Spleen (tissue), 11 donors: Measurements from ENCODE around the gene TRAF7. TPM values are rescaled to one million over a fixed set of nuclear protein-coding genes. Genes with fewer than 3 reads are reported as not detected.

Source experiments
- DNase-seq: peaks from one replicate; pipeline ENCODE4 v3.0.0-alpha.2; 2020
- H3K27ac ChIP-seq, 8 donors: fragments of 200-600 bp; sonication (generic) in 7 of 8; 1 replicate in 4 of 8; 2 replicates in 4 of 8; pipeline versions ENCODE4 v1.5.0 to v1.8.0; 2016 to 2021; ENCODE audit warnings: inconsistent platforms in 4 of 8, mild to moderate bottlenecking in 4 of 8, moderate library complexity in 1 of 8
- H3K27me3 ChIP-seq, 7 donors: fragments of 200-600 bp; sonication (generic) in 6 of 7; replicated peaks in 1 of 7; 1 replicate in 4 of 7; 2 replicates in 3 of 7; pipeline versions ENCODE4 v1.5.0 to v1.8.0; 2016 to 2021; ENCODE audit warnings: inconsistent platforms in 3 of 7, mild to moderate bottlenecking in 1 of 7
- H3K36me3 ChIP-seq, 6 donors: fragments of 200-600 bp; sonication (generic) in 5 of 6; 1 replicate in 4 of 6; 2 replicates in 2 of 6; pipeline versions ENCODE4 v1.5.0 to v1.8.0; 2016 to 2021; ENCODE audit warnings: inconsistent platforms in 2 of 6
- H3K4me1 ChIP-seq, 6 donors: fragments of 200-600 bp; sonication (generic) in 5 of 6; 1 replicate in 3 of 6; 2 replicates in 3 of 6; pipeline versions ENCODE4 v1.5.0 to v1.8.0; 2016 to 2021; ENCODE audit warnings: inconsistent platforms in 3 of 6
- H3K4me3 ChIP-seq, 8 donors: fragments of 200-600 bp; sonication (generic) in 7 of 8; 1 replicate in 4 of 8; 2 replicates in 4 of 8; pipeline versions ENCODE4 v1.5.0 to v1.8.0; 2016 to 2021; ENCODE audit warnings: inconsistent platforms in 4 of 8, mild to moderate bottlenecking in 4 of 8, moderate library complexity in 2 of 8
- H3K9me3 ChIP-seq, 8 donors: fragments of 200-600 bp; sonication (generic) in 7 of 8; 1 replicate in 4 of 8; 2 replicates in 4 of 8; pipeline versions ENCODE4 v1.5.0 to v1.8.0; 2016 to 2021; ENCODE audit warnings: inconsistent platforms in 4 of 8
- POLR2A ChIP-seq, 3 donors: fragments of 450-650 bp; IDR thresholded peaks; one replicate each; pipeline ENCODE4 v1.5.1; 2017; ENCODE audit warnings: antibody characterized with exemption in 3 of 3, mild to moderate bottlenecking in 1 of 3
- POLR2AphosphoS5 ChIP-seq, 3 donors: sonication (generic); formaldehyde crosslinking; IDR thresholded peaks; one replicate each; pipeline ENCODE4 v1.5.1; 2017; ENCODE audit warnings: antibody characterized with exemption in 3 of 3
- WGBS, 5 donors: extraction: QIAGEN DNeasy Blood & Tissue Kit in 3 of 5; methylation state at CpG; one replicate each; pipeline versions ENCODE4 v1.1.5 to v1.1.7; 2013 to 2018; 5-methylcytosine and 5-hydroxymethylcytosine counted together
- intact Hi-C: fragments of 100-400 bp; cut with DNase I; formaldehyde crosslinking; loops from one replicate; pipeline ENCODE4 v1.15.0; 2023; ENCODE audit warnings: low total_unique reads
- polyA plus RNA-seq, 3 donors: library from polyadenylated mRNA; stranded (reverse); fragments of 200-250 nt; gene quantifications; one replicate each; pipeline ENCODE4 v1.2.1, GENCODE V29; 2013
- total RNA-seq, 7 donors: library from RNA; depleted of rRNA in 3 of 7; stranded (reverse); fragments of >200 nt in 3 of 7; fragmentation: NEBNext Ultra II Directional in 4 of 7; extraction: Animal tissue kit (Norgen Biotek cat#: 25700) in 4 of 7; gene quantifications; one replicate each; pipeline versions ENCODE4 v1.1.0 to v1.2.1, GENCODE V29; 2016 to 2021
- TF ChIP-seq, protein P1 (sequence below), 11 experiments: fragments of 200-600 bp in 7 of 11; fragments of 450-650 bp in 4 of 11; sonication (generic) in 4 of 11; IDR thresholded peaks in 8 of 11; conservative IDR thresholded peaks in 3 of 11; 1 replicate in 7 of 11; 2 replicates in 4 of 11; pipeline versions ENCODE4 v1.4.0 to v1.8.0; 2016 to 2021; ENCODE audit warnings: antibody characterized with exemption in 11 of 11, inconsistent platforms in 4 of 11, mild to moderate bottlenecking in 1 of 11
- donor health status: healthy with polysubstance abuse.
- donor health status: DM: no; HTN: no; CAD: no; lungs with moderate emphysema.
- donor health status: DM: no; HTN: no; CAD: no.
- donor health status: Bipolar disorder and iron deficiency.
- donor health status: healthy.
- donor health status: DM: no; HTN: no; CAD: no.
- donor health status: DM: yes; HTN: yes; CAD: no.

The TRAF7 gene
- total and polyA plus RNA-seq, 10 donors, result 22.0 to 63.9 (median 44.1) TPM

DNA sequence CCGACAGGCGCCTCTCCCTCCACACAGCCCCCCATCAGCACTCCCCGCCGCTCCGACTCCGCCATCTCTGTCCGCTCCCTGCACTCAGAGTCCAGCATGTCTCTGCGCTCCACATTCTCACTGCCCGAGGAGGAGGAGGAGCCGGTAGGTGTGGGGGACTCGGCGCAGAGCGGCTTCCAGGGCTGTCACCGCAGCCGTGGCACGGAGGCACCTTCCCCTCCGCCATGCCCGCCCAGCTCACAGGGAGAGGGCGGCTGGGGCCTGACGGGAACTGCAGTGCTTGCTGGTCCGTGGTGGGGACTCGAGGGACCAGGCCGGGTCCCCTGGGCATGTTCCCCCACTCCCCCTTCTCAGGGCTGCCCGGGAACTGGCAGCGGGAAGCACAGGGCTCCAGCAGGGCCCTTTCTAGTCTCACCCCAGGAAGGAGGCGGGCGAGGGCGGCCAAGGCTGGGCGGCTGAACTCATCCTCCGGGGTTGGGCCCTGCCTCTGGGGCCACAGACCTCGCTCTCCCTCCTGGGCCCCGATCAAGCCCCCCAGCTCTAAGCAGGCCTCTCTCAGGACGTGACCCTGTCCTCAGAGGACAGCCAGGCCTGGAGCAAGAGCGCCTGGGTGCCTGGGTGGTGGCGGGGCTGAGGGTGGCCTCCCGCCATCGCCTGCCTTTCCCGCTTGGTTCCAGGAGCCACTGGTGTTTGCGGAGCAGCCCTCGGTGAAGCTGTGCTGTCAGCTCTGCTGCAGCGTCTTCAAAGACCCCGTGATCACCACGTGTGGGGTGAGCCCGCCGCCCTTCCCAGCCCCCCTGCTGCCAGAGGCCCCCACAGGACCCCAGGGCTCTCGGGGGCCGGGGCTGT, 15.2 kb downstream of the TRAF7 start:
- Histone ChIP-seq H3K4me3 (peak overlapping the region in 7 of 8 donors; percentile 25 to 67 (median 39)), H3K9me3 (no peaks in the 10 kb centered on the region), H3K27me3 (no peaks in the 10 kb centered on the region), H3K27ac (peak overlapping the region; percentile 0 to 81 (median 76)), H3K36me3 (peaks cover 2 to 100% (median 88%) of the 10 kb centered on the region in 6 donors), H3K4me1 (peaks cover 4 to 79% (median 34%) of the 10 kb centered on the region in 6 donors)
- peak in 1 of 3 donors; percentile 36 for TF ChIP-seq POLR2AphosphoS5 (IDR thresholded peaks at IDR 0.05)
- TF ChIP-seq POLR2A (IDR thresholded peaks at IDR 0.05), result no peak
- no peak for DNase-seq
- intact Hi-C loops, result no loop called here
- 75 to 89% (median 83%) methylated on average over 24 to 47 of the region's 47 CpGs for WGBS, 5 donors

DNA sequence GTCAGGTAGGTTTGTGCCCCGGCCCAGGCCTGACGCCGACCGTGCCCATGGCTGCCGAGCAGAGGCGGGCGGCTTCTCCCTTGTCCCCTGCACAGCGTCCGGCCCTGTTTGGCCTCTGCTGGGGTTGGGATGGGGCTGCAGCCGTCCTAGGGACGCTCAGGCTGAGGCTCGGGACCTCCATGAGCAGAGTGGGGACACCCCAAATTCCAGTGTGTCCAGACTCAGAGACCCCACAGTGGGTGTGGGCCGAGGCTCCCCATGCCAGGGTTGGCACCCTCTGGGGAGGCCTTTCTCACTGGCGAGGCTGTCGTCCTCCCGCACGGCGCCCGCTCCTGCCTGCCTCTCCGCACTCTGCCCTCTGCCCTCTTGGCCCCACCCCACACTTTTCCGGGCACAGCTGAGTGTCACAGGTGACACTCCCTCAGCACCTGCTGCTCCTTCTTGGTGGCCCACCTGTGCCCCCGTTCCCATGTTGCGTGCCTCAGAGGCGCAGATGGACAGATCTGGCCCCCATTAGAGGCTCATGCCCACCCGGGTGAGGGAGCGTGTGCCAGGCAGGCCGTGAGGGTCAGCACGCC, 16.1 kb downstream of the TRAF7 start:
- H3K27ac ChIP-seq, result peak overlapping the region in 4 of 8 donors; percentile 78 to 81 (median 81)

DNA sequence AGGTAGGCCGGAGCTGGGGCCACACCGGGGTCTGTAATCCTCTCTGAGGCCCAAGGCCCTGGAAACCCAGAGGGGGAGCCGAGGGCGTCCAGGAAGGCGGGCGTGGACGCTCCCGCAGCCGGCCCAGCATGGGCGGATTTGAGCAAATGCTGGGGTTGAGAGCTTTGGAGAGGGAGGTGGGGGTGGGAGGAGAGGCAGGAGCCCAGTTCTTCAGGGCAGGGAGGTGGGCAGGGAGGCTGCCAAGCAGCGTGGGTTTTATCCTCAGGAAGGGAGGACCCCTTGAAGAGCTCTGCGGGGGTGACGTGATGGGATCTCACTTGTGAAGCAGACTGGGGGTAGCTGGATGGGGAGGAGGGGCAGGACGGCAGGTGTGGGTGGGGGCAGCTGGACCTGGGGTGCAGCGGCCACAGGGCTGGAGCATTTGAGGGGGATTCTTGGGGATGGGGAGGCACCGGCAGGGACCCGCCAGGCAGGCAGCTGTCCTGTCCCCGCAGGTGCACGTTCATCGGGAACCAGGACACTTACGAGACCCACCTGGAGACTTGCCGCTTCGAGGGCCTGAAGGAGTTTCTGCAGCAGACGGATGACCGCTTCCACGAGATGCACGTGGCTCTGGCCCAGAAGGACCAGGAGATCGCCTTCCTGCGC, 17.2 kb downstream of the TRAF7 start:
- peaks cover 4 to 66% (median 31%) of the 10 kb centered on the region in 6 donors for H3K4me1 ChIP-seq
- no peaks in the 10 kb centered on the region for H3K9me3 ChIP-seq
- no peak for DNase-seq
- no peak overlapping the region for H3K4me3 ChIP-seq
- no peak for TF ChIP-seq POLR2A (IDR thresholded peaks at IDR 0.05)
- TF ChIP-seq POLR2AphosphoS5 (IDR thresholded peaks at IDR 0.05), result no peak
- TF ChIP-seq, protein P1, sequence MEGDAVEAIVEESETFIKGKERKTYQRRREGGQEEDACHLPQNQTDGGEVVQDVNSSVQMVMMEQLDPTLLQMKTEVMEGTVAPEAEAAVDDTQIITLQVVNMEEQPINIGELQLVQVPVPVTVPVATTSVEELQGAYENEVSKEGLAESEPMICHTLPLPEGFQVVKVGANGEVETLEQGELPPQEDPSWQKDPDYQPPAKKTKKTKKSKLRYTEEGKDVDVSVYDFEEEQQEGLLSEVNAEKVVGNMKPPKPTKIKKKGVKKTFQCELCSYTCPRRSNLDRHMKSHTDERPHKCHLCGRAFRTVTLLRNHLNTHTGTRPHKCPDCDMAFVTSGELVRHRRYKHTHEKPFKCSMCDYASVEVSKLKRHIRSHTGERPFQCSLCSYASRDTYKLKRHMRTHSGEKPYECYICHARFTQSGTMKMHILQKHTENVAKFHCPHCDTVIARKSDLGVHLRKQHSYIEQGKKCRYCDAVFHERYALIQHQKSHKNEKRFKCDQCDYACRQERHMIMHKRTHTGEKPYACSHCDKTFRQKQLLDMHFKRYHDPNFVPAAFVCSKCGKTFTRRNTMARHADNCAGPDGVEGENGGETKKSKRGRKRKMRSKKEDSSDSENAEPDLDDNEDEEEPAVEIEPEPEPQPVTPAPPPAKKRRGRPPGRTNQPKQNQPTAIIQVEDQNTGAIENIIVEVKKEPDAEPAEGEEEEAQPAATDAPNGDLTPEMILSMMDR (IDR thresholded peaks at IDR 0.05 in 8 of 11, conservative IDR thresholded peaks at IDR 0.05 in 3 of 11), result no peak
- intact Hi-C loops, result no loop called here
- 89 to 96% (median 92%) methylated on average over 28 to 29 of the region's 29 CpGs for WGBS, 5 donors
- H3K27me3 ChIP-seq, result no peaks in the 10 kb centered on the region
- no peak overlapping the region for H3K27ac ChIP-seq
- peaks cover 4 to 100% (median 90%) of the 10 kb centered on the region in 6 donors for H3K36me3 ChIP-seq

More for the DNA sequence above, 16.1 kb downstream of the TRAF7 start:
- TF ChIP-seq POLR2AphosphoS5 (IDR thresholded peaks at IDR 0.05), result peak in 1 of 3 donors; percentile 19
- TF ChIP-seq, protein P1 (IDR thresholded peaks at IDR 0.05 in 8 of 11, conservative IDR thresholded peaks at IDR 0.05 in 3 of 11), result no peak
- TF ChIP-seq POLR2A (IDR thresholded peaks at IDR 0.05), result no peak
- Histone ChIP-seq H3K9me3 (no peaks in the 10 kb centered on the region), H3K4me3 (peak overlapping the region in 5 of 8 donors; percentile 25 to 67 (median 42)), H3K4me1 (peaks cover 4 to 77% (median 34%) of the 10 kb centered on the region in 6 donors), H3K36me3 (peaks cover 4 to 100% (median 88%) of the 10 kb centered on the region in 6 donors), H3K27me3 (no peaks in the 10 kb centered on the region)
- 88 to 98% (median 91%) methylated on average over 15 to 28 of the region's 28 CpGs for WGBS, 5 donors
- intact Hi-C loops, result no loop called here
- DNase-seq, result no peak

DNA sequence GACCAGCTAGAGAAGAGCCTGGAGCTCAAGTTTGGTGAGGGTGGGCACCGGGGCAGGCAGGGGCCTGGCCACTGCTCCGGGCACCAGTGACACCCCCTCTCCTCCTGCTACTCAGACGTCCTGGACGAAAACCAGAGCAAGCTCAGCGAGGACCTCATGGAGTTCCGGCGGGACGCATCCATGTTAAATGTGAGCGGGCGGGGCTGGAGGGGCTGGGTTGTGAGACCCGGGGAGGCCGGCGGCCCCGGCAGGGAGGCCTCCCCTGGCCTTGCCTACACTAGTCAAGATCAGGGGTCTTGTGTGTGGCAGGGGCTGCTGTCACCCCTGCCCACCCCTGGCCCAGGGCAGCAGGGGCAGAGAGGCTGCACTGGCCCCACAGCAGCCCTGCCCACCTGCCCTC, 17.8 kb downstream of the TRAF7 start:
- DNase-seq, result no peak
- no peak overlapping the region for H3K4me3 ChIP-seq
- 86 to 98% (median 92%) methylated on average over 13 to 14 of the region's 14 CpGs for WGBS, 5 donors

More for the DNA sequence above, 17.8 kb downstream of the TRAF7 start:
- H3K27ac ChIP-seq, result no peak overlapping the region
- peaks cover 0 to 2% (median 0%) of the 10 kb centered on the region in 8 donors for H3K9me3 ChIP-seq
- no peaks in the 10 kb centered on the region for H3K27me3 ChIP-seq
- intact Hi-C loops, result no loop called here
- H3K36me3 ChIP-seq, result peaks cover 4 to 100% (median 87%) of the 10 kb centered on the region in 6 donors
- H3K4me1 ChIP-seq, result peaks cover 4 to 62% (median 28%) of the 10 kb centered on the region in 6 donors
- TF ChIP-seq POLR2AphosphoS5 (IDR thresholded peaks at IDR 0.05) (peak in 1 of 3 donors; percentile 10), POLR2A (IDR thresholded peaks at IDR 0.05) (no peak)
- TF ChIP-seq, protein P1 (IDR thresholded peaks at IDR 0.05 in 8 of 11, conservative IDR thresholded peaks at IDR 0.05 in 3 of 11), result no peak
